ENCODE data around the gene UGT3A2.

UGT3A2 gene

GRCh38 chr5:36066540-36067210 is at the start of gene UGT3A2:
TSS of gene UGT3A2 (minus strand) at chr5:36066882. CDS start at chr5:36066789, 93 bp downstream.
- no peak for DNase-seq

- no peak for DNase-seq
These were observed 44.6 kb upstream of the UGT3A2 start for GRCh38 chr5:36111238-36111637.

- no peak for DNase-seq
These were observed 42.2 kb upstream of the UGT3A2 start for GRCh38 chr5:36108758-36109460.

GRCh38 chr5:36105819-36106218 is 39.1 kb upstream of the UGT3A2 start:
- no peak for DNase-seq

GRCh38 chr5:36099748-36100147 is 33.1 kb upstream of the UGT3A2 start:
- DNase-seq = no peak

GRCh38 chr5:36096486-36096885 is 29.8 kb upstream of the UGT3A2 start:
- no peak for DNase-seq

GRCh38 chr5:36089989-36090388 is 23.3 kb upstream of the UGT3A2 start:
- no peak for DNase-seq

GRCh38 chr5:36079200-36079781 is 12.6 kb upstream of the UGT3A2 start:
- DNase-seq = peak in 1 of 2 donors; percentile 65

- DNase-seq = no peak
These were observed 11.7 kb upstream of the UGT3A2 start for GRCh38 chr5:36078430-36078829.

GRCh38 chr5:36073595-36074216 is 7.0 kb upstream of the UGT3A2 start:
- no peak for DNase-seq

- peak in 1 of 2 donors; percentile 33 for DNase-seq
These were observed 4.2 kb upstream of the UGT3A2 start for GRCh38 chr5:36070687-36071571.

- no peak for DNase-seq
These were observed 2.1 kb upstream of the UGT3A2 start for GRCh38 chr5:36068751-36069281.

- DNase-seq = no peak
These were observed 612 bp downstream of the UGT3A2 start for GRCh38 chr5:36066001-36066539.

GRCh38 chr5:36060420-36060887 is 6.2 kb downstream of the UGT3A2 start:
- DNase-seq = no peak

GRCh38 chr5:36059571-36060419 is 6.9 kb downstream of the UGT3A2 start:
- no peak for DNase-seq

GRCh38 chr5:36058776-36059175 is 7.9 kb downstream of the UGT3A2 start:
- no peak for DNase-seq

- DNase-seq = no peak
These were observed 9.3 kb downstream of the UGT3A2 start for GRCh38 chr5:36057386-36057785.

- no peak for DNase-seq
These were observed 10.3 kb downstream of the UGT3A2 start for GRCh38 chr5:36056422-36056821.

GRCh38 chr5:36055984-36056383 is 10.7 kb downstream of the UGT3A2 start:
- DNase-seq = no peak

- DNase-seq = no peak
These were observed 12.0 kb downstream of the UGT3A2 start for GRCh38 chr5:36054647-36055046.

- no peak for DNase-seq
These were observed 14.1 kb downstream of the UGT3A2 start for GRCh38 chr5:36052538-36052937.

Data from bone marrow (tissue), 2 donors.